Measurements from ENCODE around the gene LENG1.

DNA sequence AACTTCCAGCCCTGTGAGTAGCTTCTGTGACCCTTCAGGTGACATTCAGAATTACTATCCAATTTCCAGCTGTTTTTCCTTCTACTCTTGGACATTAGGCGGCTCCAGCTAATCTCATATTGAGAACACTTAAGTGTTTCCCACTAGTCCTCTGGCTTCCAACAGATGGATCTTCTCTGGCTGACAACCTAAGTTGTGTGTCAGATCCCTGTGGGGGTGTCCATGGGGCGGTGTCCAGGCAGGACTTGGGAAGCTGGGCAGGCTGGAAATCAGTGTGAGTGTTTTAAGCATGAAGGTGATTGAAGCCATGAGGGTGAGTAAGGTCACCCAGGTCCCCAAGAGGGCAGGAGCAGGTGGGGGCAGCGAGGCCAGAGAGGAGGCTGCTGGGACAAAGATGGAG lies 11.8 kb downstream of the LENG1 start:
- TF ChIP-seq CTCF (IDR thresholded peaks at IDR 0.05) (no peak), POLR2A (IDR thresholded peaks at IDR 0.05) (no peak), EP300 (IDR thresholded peaks at IDR 0.05) (no peak)
